Measurements from ENCODE around the gene ITGAL.
"Not testable (repeated sequence)": the region's sequence is repeated elsewhere in the genome, so short reads cannot be mapped to it uniquely, and the experiment has no call there.

ITGAL gene

GRCh38 chr16:30493941-30494488 lies 21.5 kb downstream of the ITGAL start:
- DNase-seq, result no peak

DNA sequence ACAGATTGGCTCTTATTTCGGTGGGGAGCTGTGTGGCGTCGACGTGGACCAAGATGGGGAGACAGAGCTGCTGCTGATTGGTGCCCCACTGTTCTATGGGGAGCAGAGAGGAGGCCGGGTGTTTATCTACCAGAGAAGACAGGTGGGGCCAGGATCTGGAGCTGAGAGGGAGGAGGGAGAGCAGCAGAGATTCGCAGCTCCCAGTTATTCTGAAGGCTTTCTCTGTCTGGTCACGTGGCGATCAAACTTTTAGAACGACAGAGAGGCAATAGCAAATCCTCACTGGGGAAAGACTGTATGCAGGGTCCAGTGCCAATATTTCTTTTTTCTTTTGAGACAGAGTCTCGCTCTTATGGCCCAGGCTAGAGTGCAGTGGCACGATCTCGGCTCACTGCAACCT lies 22.2 kb downstream of the ITGAL start:
- DNase-seq, result no peak

DNA sequence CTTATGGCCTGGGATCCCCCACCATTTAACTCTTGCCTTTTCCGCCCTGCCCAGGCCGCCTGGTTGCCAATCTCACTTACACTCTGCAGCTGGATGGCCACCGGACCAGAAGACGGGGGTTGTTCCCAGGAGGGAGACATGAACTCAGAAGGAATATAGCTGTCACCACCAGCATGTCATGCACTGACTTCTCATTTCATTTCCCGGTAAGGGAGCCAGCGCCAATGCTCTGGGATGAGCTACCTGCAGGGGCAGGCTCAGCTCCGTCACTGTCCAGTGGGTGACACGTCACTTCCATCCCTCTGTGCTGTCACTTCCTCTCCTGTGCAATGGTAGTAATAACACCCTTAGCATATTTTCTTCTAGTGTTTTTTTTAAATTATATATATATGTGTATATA lies 26.7 kb downstream of the ITGAL start:
- no peak for DNase-seq

DNA sequence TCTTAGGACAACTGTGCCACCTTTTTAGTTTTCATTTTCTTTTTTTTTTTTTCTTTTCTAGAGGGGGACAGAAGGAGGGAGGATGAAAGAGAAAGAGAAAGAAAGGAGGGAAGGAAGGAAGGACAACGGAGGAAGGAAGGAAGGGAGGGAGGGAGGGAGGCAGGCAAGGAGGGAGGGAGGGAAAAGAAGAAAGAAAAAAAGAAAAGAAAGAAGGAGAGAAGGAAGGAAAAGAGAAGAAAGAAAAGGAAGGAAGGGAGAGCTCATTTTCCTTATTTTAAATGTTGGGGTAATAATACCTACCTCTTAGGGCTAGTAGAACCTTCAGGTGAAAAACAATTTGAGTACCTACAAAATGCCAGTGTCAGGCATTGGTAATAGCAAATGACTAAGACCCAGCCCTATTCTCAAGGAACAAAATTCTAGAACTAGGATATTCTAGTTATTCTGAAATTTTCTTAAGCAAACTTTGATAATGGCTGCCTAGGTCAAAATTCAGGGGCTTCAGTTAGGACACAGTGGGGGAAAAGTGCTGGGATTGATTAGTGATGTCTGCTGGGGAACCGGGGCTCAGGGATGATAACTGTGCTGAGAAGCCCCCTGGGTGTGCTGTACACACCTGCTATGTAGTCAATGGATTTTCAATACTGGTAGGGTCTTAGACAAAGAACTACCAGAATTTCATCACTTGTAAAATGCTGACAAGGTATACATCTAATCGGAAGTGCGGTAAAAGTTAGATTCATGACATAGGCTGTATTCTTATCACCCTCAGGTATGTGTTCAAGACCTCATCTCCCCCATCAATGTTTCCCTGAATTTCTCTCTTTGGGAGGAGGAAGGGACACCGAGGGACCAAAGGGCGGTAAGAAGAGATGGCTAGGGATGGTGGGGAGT lies 31.1 kb downstream of the ITGAL start:
- DNase-seq, result no peak

DNA sequence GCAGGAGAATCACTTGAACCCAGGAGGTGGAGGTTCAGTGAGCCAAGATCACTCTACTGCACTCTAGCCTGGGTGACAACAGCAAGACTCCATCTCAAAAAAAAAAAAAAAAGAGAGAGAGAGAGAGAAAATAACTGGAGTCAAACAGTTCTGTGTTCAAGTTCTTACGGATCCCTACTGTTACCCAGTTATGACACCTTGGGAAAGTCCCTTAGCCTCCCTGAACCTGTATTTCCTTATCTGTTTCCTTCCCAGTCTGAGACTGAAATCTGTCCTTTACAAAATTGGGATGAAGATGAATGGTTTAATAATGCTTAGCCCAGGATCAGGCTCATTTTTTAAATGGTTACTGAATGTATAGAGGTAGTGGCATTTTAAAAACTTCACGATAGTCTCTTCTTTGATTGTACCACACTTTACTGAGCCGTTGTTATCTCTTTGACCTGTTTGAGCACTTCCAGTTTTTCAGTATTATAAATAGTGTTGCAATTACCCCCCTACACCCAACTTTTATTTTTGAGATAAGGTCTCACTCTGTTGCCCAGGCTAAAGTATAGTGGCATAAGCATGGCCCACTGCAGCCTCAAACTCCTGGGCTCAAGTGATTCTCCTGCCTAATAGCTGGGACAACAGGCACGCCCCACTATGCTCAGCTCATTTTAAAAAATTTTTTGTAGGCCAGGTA lies 36.7 kb downstream of the ITGAL start:
- no peak for DNase-seq

- no peak for DNase-seq
These were observed 37.9 kb downstream of the ITGAL start for GRCh38 chr16:30510376-30510938.

GRCh38 chr16:30511509-30511908 lies 39.0 kb downstream of the ITGAL start:
- DNase-seq, result no peak

GRCh38 chr16:30515275-30515674 lies 42.7 kb downstream of the ITGAL start:
- DNase-seq, result no peak

- no peak for DNase-seq
These were observed 46.0 kb downstream of the ITGAL start for GRCh38 chr16:30518552-30518951.

DNA sequence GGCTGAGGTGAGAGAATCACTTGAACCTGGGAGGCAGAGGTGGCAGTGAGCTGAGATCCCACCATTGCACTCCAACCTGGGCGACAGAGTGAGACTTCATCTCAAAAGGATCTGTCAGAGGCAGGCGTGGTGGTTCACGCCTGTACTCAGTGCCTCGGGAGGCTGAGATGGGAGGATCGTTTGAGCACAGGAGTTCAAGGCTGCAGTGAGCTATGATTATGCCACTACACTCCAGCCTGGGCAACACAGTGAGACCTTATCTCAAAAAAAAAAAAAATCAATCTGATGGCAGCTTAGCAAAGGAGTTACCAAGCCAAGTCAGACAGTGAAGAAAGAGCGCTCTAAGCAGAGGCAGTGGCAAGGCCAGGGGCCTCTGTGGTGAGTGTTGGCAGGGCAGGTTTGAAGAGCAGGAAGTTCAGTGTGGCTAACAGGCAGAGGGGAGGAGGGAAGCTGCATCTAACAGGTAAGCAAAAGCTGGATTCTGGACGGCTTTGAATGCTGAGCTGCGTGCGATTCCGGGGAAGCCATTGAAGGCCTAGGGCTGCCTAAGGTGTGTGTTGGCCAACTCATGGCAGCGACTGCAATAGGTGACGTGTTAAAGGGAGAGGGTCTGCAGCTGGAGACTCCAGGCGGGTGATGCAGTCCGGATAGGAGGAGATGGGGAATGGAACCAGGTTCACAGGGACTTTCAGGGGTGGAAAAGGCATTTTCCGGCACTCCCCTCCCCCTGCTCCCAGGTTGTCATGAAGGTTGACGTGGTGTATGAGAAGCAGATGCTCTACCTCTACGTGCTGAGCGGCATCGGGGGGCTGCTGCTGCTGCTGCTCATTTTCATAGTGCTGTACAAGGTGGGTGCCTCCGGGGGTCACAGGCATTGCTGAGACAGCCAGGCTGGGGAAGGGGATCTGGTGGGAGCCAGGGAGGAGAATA lies 46.8 kb downstream of the ITGAL start:
- no peak for DNase-seq

GRCh38 chr16:30521476-30521872 lies 48.9 kb downstream of the ITGAL start:
- DNase-seq, result no peak

GRCh38 chr16:30521873-30522641 lies 49.5 kb downstream of the ITGAL start:
- no peak for DNase-seq

- DNase-seq, result not testable (repeated sequence)
These were observed 50.3 kb downstream of the ITGAL start for GRCh38 chr16:30522702-30523463.

DNA sequence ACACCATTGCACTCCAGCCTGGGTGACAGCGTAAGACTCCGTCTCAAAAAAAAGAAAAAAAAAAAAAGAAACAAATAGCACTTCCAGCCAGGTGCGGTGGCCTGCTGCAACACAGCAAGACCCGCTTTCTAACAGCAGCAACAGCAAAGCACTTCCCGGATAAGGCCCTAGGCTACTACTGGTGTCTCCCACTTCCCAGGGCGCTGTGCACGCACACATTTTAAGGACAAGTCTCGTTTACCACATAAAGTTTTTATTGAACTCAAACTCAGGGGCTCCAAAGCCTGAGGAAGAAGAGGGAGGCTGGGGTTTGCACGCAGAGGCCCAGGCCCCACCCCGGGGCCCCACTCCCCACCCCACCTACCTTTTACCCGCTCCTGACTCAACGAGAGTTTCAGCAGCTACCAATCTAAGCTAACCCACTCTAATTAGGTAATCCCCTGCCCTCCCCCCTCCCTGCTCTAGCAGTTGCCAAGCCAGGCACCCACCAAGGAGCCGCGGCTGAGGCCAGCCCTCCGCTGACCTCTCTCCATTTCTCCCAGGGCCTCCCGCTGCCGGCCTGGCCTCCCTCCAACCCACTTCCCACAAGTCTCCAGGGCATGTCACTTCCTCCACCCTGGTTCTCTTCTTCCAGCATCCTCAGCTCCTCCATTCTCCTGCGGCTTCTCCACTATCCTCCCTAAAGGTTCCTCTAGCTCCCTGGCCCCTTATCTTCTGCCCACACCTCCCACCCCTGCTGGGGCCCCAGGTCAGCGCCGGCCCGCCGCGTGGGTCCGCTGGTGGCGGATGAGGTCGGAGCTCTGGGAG lies 51.4 kb downstream of the ITGAL start:
- no peak for DNase-seq

DNA sequence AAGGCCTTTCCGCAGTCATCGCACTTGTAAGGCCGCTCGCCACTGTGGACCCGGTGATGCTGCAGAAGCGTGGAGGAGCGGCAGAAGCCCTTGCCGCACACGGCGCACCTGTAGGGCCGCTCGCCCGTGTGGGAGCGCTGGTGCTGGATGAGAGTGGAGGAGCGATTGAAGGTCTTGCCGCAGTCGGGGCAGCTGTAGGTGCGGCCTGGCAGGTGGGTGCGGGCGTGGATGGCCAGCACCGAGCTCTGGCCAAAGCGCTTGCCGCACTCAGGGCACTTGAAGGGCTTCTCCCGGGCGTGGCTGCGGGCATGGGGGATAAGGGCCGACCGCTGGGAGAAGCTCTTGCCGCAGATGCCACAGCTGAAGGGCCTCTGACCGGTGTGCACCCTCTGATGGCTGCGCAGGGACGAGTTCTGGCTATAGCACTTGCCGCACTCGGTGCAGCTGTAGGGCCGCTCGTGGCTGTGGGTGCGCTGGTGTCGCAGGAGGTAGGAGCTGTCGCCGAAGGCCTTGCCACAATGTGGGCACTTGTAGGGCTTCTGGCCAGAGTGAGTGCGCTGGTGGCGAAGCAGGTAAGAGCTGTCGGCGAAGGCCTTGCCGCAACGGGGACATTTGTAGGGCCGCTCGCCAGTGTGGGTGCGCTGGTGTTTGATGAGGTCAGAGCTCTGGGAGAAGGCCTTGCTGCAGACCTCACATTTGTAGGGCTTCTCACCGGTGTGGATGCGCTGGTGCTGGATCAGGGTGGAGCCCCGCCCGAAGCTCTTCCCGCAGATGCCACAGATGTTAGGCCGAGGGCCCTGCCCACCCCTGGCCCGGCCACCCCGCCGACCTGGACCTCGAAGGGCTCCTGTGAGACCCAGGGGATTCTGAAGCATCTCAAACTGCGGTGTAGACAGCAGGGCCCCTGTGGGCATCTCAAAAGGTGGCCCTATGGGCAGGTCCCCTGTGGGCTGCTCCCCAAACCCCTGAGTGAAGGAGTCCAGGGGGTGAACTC lies 52.3 kb downstream of the ITGAL start:
- DNase-seq, result no peak

DNA sequence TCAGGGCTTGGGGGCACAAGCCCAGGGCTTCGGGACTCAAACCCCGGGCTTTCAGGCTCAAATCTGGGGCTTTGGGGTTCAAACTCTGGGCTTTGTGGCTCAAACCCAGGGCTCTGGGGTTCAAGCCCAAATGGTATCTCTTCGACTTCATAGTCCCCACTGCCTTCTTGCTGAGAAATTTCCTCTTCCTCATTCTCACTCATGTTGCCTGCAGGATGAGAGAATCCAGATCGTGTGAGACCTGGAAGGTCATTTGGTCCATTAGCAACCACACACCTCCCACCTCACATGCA lies 53.2 kb downstream of the ITGAL start:
- DNase-seq, result no peak

GRCh38 chr16:30526137-30526822 lies 53.7 kb downstream of the ITGAL start, which contains the start of gene ZNF768:
TSS of gene ZNF768 (minus strand) at chr16:30526566. CDS start at chr16:30526413, 153 bp downstream.
- no peak for DNase-seq

All from NK-92 treated with Interleukin-12 subunit alpha and Interleukin-12 subunit beta, amount 100 ng/mL, for 24 hours (cell line).